BLaER1 (cell line): ENCODE results near the gene NXN.
"Not testable (repeated sequence)": the region's sequence is repeated elsewhere in the genome, so short reads cannot be mapped to it uniquely, and the experiment has no call there.

Experiments used
- H3K27ac ChIP-seq: shearing (Covaris generic); formaldehyde crosslinking; 2 replicates; pipeline ENCODE4 v1.8.1; 2022
- H3K27me3 ChIP-seq: shearing (Covaris generic); formaldehyde crosslinking; 2 replicates; pipeline ENCODE4 v1.8.1; 2022
- H3K36me3 ChIP-seq: shearing (Covaris generic); formaldehyde crosslinking; 2 replicates; pipeline ENCODE4 v1.8.1; 2022
- H3K4me1 ChIP-seq: shearing (Covaris generic); formaldehyde crosslinking; 2 replicates; pipeline ENCODE4 v1.8.1; 2022
- H3K4me2 ChIP-seq: shearing (Covaris generic); formaldehyde crosslinking; 2 replicates; pipeline ENCODE4 v1.8.1; 2022
- H3K4me3 ChIP-seq: shearing (Covaris generic); formaldehyde crosslinking; 2 replicates; pipeline ENCODE4 v1.8.1; 2022
- H3K9ac ChIP-seq: shearing (Covaris generic); formaldehyde crosslinking; 2 replicates; pipeline ENCODE4 v1.8.1; 2022
- H3K9me3 ChIP-seq: shearing (Covaris generic); formaldehyde crosslinking; 2 replicates; pipeline ENCODE4 v1.8.1; 2022
- H4K20me1 ChIP-seq: shearing (Covaris generic); formaldehyde crosslinking; 2 replicates; pipeline ENCODE4 v1.8.1; 2022
- Cebpa-rat ChIP-seq: shearing (Covaris generic); IDR thresholded peaks from 2 replicates; pipeline ENCODE4 v1.8.1; 2022

Gene NXN

GRCh38 chr17:924711-925475 lies 54.7 kb downstream of the NXN start:
- H4K20me1 ChIP-seq: peaks cover 100% of the 10 kb centered on the region
- H3K9me3 ChIP-seq: peaks cover 52% of the 10 kb centered on the region
- no peak overlapping the region for H3K27ac ChIP-seq
- H3K4me3 ChIP-seq: no peak overlapping the region
- no peak overlapping the region for H3K4me2 ChIP-seq
- no peaks in the 10 kb centered on the region; the same call in 1 of the 2 replicates for H3K4me1 ChIP-seq
- H3K9ac ChIP-seq: no peak overlapping the region
- H3K36me3 ChIP-seq: peaks cover 100% of the 10 kb centered on the region
- no peaks in the 10 kb centered on the region for H3K27me3 ChIP-seq
- TF ChIP-seq Cebpa-rat: no peak

GRCh38 chr17:924306-924705 lies 55.3 kb downstream of the NXN start:
- Histone ChIP-seq H3K36me3 (peaks cover 100% of the 10 kb centered on the region), H4K20me1 (peaks cover 100% of the 10 kb centered on the region), H3K9me3 (peaks cover 57% of the 10 kb centered on the region)
- H3K4me3 ChIP-seq, H3K9ac ChIP-seq, H3K4me1 ChIP-seq, H3K27ac ChIP-seq, H3K4me2 ChIP-seq, H3K27me3 ChIP-seq: not testable (repeated sequence)

- Histone ChIP-seq H3K9me3 (peaks cover 63% of the 10 kb centered on the region), H3K4me3 (no peak overlapping the region), H3K9ac (no peak overlapping the region), H4K20me1 (peaks cover 100% of the 10 kb centered on the region), H3K27me3 (no peaks in the 10 kb centered on the region), H3K4me2 (no peak overlapping the region), H3K36me3 (peaks cover 100% of the 10 kb centered on the region), H3K4me1 (no peaks in the 10 kb centered on the region; the same call in 1 of the 2 replicates), H3K27ac (no peak overlapping the region)
- TF ChIP-seq Cebpa-rat: no peak
Measured at GRCh38 chr17:923633-924032, 55.9 kb downstream of the NXN start.

GRCh38 chr17:921161-921560 lies 58.4 kb downstream of the NXN start:
- H3K4me3 ChIP-seq: no peak overlapping the region
- H3K9ac ChIP-seq: no peak overlapping the region
- peaks cover 81% of the 10 kb centered on the region for H3K9me3 ChIP-seq
- TF ChIP-seq Cebpa-rat: no peak
- no peaks in the 10 kb centered on the region for H3K27me3 ChIP-seq
- peaks cover 98% of the 10 kb centered on the region for H3K36me3 ChIP-seq
- no peak overlapping the region for H3K27ac ChIP-seq
- H3K4me1 ChIP-seq: peaks cover 13% of the 10 kb centered on the region; the same call in 1 of the 2 replicates
- H4K20me1 ChIP-seq: peaks cover 99% of the 10 kb centered on the region
- H3K4me2 ChIP-seq: no peak overlapping the region

GRCh38 chr17:920190-920589 lies 59.4 kb downstream of the NXN start:
- Histone ChIP-seq H3K4me2 (no peak overlapping the region), H3K9ac (no peak overlapping the region), H3K27ac (no peak overlapping the region), H3K9me3 (peaks cover 80% of the 10 kb centered on the region), H3K4me1 (peaks cover 13% of the 10 kb centered on the region; the same call in 1 of the 2 replicates), H4K20me1 (peaks cover 99% of the 10 kb centered on the region), H3K27me3 (no peaks in the 10 kb centered on the region), H3K36me3 (peaks cover 98% of the 10 kb centered on the region), H3K4me3 (no peak overlapping the region)
- TF ChIP-seq Cebpa-rat: no peak

GRCh38 chr17:917941-918740 lies 61.4 kb downstream of the NXN start:
- no peak overlapping the region for H3K27ac ChIP-seq
- H3K27me3 ChIP-seq: no peaks in the 10 kb centered on the region
- H3K36me3 ChIP-seq: peaks cover 98% of the 10 kb centered on the region
- peaks cover 76% of the 10 kb centered on the region for H3K9me3 ChIP-seq
- H3K9ac ChIP-seq: no peak overlapping the region
- no peak overlapping the region for H3K4me2 ChIP-seq
- H3K4me1 ChIP-seq: peaks cover 13% of the 10 kb centered on the region; the same call in 1 of the 2 replicates
- no peak overlapping the region for H3K4me3 ChIP-seq
- TF ChIP-seq Cebpa-rat: no peak
- peaks cover 99% of the 10 kb centered on the region for H4K20me1 ChIP-seq

- H3K4me2 ChIP-seq: no peak overlapping the region
- no peak overlapping the region for H3K9ac ChIP-seq
- H3K27me3 ChIP-seq: no peaks in the 10 kb centered on the region
- H3K36me3 ChIP-seq: peaks cover 96% of the 10 kb centered on the region
- no peak overlapping the region for H3K27ac ChIP-seq
- peaks cover 99% of the 10 kb centered on the region for H4K20me1 ChIP-seq
- no peak overlapping the region for H3K4me3 ChIP-seq
- H3K4me1 ChIP-seq: peaks cover 17% of the 10 kb centered on the region; the same call in 1 of the 2 replicates
- peaks cover 72% of the 10 kb centered on the region for H3K9me3 ChIP-seq
- TF ChIP-seq Cebpa-rat: no peak
Measured at GRCh38 chr17:917391-917811, 62.2 kb downstream of the NXN start.

GRCh38 chr17:916315-916714 lies 63.3 kb downstream of the NXN start:
- no peak overlapping the region for H3K27ac ChIP-seq
- H4K20me1 ChIP-seq: peaks cover 99% of the 10 kb centered on the region
- H3K9ac ChIP-seq: no peak overlapping the region
- H3K36me3 ChIP-seq: peaks cover 91% of the 10 kb centered on the region
- no peak for TF ChIP-seq Cebpa-rat
- no peak overlapping the region for H3K4me2 ChIP-seq
- H3K4me1 ChIP-seq: peaks cover 28% of the 10 kb centered on the region
- H3K9me3 ChIP-seq: peaks cover 64% of the 10 kb centered on the region
- H3K27me3 ChIP-seq: no peaks in the 10 kb centered on the region
- no peak overlapping the region for H3K4me3 ChIP-seq

- no peak overlapping the region for H3K27ac ChIP-seq
- peaks cover 34% of the 10 kb centered on the region for H3K4me1 ChIP-seq
- no peak overlapping the region for H3K9ac ChIP-seq
- H3K27me3 ChIP-seq: no peaks in the 10 kb centered on the region
- H3K4me3 ChIP-seq: no peak overlapping the region
- H3K9me3 ChIP-seq: peaks cover 58% of the 10 kb centered on the region
- TF ChIP-seq Cebpa-rat: no peak
- no peak overlapping the region for H3K4me2 ChIP-seq
- peaks cover 99% of the 10 kb centered on the region for H4K20me1 ChIP-seq
- peaks cover 86% of the 10 kb centered on the region for H3K36me3 ChIP-seq
Measured at GRCh38 chr17:915538-916201, 63.9 kb downstream of the NXN start.
